ENCODE results near the gene BNC2.

Gene BNC2

GRCh38 chr9:16654596-16655126 is 215.8 kb downstream of the BNC2 start:
- no peak for DNase-seq (ENCODE audit: low read depth)
- TF ChIP-seq CTCF (conservative IDR thresholded peaks at IDR 0.05; ENCODE audit: low read depth, low read length): no peak
- no peak overlapping the region for H3K4me3 ChIP-seq (ENCODE audit: low read length)

GRCh38 chr9:16653491-16654399 is 216.7 kb downstream of the BNC2 start:
- TF ChIP-seq CTCF (conservative IDR thresholded peaks at IDR 0.05; ENCODE audit: low read depth, low read length): no peak
- H3K4me3 ChIP-seq (ENCODE audit: low read length): no peak overlapping the region
- DNase-seq (ENCODE audit: low read depth): no peak

DNA sequence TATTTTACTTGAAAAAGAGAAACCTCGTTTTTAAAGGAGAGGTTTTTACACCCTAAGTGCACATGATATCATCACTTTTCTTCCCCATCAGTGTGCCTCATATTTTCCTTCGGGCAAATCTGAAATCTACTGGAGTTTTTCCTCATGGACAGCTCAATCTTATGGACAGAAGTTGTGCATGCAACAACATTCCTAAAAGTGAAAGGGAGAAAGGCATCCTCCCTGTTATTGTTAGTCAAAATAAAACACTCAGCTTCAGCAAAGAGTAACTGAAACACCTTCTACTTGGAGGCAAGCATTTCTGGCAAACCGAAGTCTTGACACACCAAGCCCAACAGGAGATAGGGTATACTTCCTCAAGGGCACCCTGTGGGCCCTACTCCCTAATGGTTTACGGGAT is 217.9 kb downstream of the BNC2 start:
- no peak for DNase-seq (ENCODE audit: low read depth)
- no peak overlapping the region for H3K4me3 ChIP-seq (ENCODE audit: low read length)
- TF ChIP-seq CTCF (conservative IDR thresholded peaks at IDR 0.05; ENCODE audit: low read depth, low read length): no peak

GRCh38 chr9:16651446-16651964 is 219.0 kb downstream of the BNC2 start:
- no peak for TF ChIP-seq CTCF (conservative IDR thresholded peaks at IDR 0.05; ENCODE audit: low read depth, low read length)
- no peak for DNase-seq (ENCODE audit: low read depth)
- no peak overlapping the region for H3K4me3 ChIP-seq (ENCODE audit: low read length)

DNA sequence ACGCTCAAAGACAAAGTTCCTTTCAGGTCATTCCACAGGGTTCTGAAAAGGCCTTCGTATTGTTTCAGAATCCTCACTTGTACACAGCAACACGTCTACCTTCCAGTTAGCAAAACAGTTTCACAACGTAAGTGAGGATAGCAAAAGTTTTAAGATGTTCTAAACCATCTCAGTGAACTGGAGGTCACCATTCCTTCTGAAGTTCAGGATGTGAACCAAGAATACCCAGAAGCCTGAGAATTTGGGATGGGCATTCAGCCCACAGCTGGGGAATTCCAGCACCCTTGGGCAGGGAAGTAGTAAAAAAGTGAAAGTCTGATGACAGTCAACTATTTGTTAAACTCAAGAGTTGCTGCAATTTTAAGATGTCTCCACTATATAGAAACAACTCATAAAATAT is 224.5 kb downstream of the BNC2 start:
- no peak overlapping the region for H3K4me3 ChIP-seq (ENCODE audit: low read length)
- no peak for TF ChIP-seq CTCF (conservative IDR thresholded peaks at IDR 0.05; ENCODE audit: low read depth, low read length)
- DNase-seq (ENCODE audit: low read depth): no peak

DNA sequence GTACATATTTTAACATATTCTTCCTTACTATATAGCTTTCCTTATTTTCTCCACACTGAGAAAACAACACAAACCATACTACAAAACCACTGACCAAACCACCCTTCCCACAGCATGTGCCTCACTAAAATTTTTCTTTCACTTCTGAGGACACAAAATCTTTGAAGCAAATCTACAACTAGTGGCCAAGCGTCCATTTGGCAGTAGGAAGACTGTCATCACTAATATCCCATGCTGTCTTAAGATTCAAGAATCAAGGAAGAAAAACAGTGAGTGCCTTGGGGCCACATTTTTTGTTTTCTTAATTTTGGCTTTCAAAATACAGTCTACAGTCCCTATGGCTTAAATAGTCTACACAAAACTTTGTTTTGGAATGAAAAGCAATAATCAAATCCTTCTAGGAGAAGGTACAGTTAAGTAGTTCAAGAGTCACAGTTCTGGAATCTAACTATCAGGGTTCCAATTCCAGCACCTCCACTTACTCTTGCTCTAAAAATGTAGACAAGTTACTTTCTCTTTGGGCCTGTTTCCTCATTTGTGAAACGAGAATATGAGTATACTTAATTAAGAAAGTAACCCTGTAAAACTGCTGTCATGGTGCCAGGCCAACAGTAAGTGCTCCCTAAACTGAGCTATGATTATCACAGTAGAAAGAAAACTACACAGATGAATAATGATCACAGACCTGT is 227.9 kb downstream of the BNC2 start:
- no peak overlapping the region for H3K4me3 ChIP-seq (ENCODE audit: low read length)
- TF ChIP-seq CTCF (conservative IDR thresholded peaks at IDR 0.05; ENCODE audit: low read depth, low read length): no peak
- no peak for DNase-seq (ENCODE audit: low read depth)
